Neural crest cell (in vitro differentiated cells): ENCODE results near the gene SNCA. TPM values are rescaled to one million over a fixed set of nuclear protein-coding genes. Genes with fewer than 3 reads are reported as not detected.

Experiments used
- DNase-seq: peaks from one replicate; pipeline ENCODE4 v3.0.0; 2021; ENCODE audit warnings: low read depth, mixed read lengths, low spot score
- H3K27ac Mint-ChIP-seq: one replicate; pipeline ENCODE4 v1.8.0; 2021; ENCODE audit warnings: mild to moderate bottlenecking, mixed read lengths; ENCODE audit not compliant: unreplicated experiment
- H3K27me3 Mint-ChIP-seq: 2 replicates; pipeline ENCODE4 v1.8.0; 2021; ENCODE audit warnings: low read depth, mild to moderate bottlenecking, mixed read lengths
- H3K36me3 Mint-ChIP-seq: 2 replicates; pipeline ENCODE4 v1.8.0; 2021; ENCODE audit warnings: low read depth, mild to moderate bottlenecking, mixed read lengths
- H3K4me1 Mint-ChIP-seq: 2 replicates; pipeline ENCODE4 v1.8.0; 2021; ENCODE audit warnings: mixed read lengths
- H3K4me3 Mint-ChIP-seq: one replicate; pipeline ENCODE4 v1.8.0; 2021; ENCODE audit warnings: mild to moderate bottlenecking, mixed read lengths
- H3K9me3 Mint-ChIP-seq: 2 replicates; pipeline ENCODE4 v1.8.0; 2021; ENCODE audit warnings: mixed read lengths
- CTCF ChIP-seq: fragments of 200-600 bp; sonication (generic); conservative IDR thresholded peaks from 2 replicates; pipeline ENCODE4 v1.5.0; 2021; ENCODE audit warnings: antibody characterized with exemption, mild to moderate bottlenecking
- total RNA-seq: library from RNA; stranded (reverse); gene quantifications from 2 replicates; pipeline ENCODE4 v1.2.1, GENCODE V29; 2021

SNCA gene
- total RNA-seq, 1 donor from 2014 or later = 29.6 TPM

GRCh38 chr4:89868999-89869589, 32.1 kb upstream of the SNCA start:
- Mint-ChIP-seq H3K36me3 (peaks cover 2% of the 10 kb centered on the region), H3K27me3 (no peaks in the 10 kb centered on the region), H3K27ac (no peak overlapping the region), H3K4me1 (no peaks in the 10 kb centered on the region), H3K4me3 (no peak overlapping the region), H3K9me3 (peaks cover 3% of the 10 kb centered on the region)
- no peak for DNase-seq
- peak; percentile 70 for TF ChIP-seq CTCF

GRCh38 chr4:89868276-89868675, 31.3 kb upstream of the SNCA start:
- Mint-ChIP-seq H3K4me3 (no peak overlapping the region), H3K9me3 (peaks cover 3% of the 10 kb centered on the region), H3K36me3 (peaks cover 2% of the 10 kb centered on the region), H3K27ac (no peak overlapping the region), H3K4me1 (no peaks in the 10 kb centered on the region), H3K27me3 (no peaks in the 10 kb centered on the region)
- no peak for TF ChIP-seq CTCF
- DNase-seq = no peak

- H3K27me3 Mint-ChIP-seq = no peaks in the 10 kb centered on the region
- no peak overlapping the region for H3K27ac Mint-ChIP-seq
- no peak for TF ChIP-seq CTCF
- H3K4me3 Mint-ChIP-seq = no peak overlapping the region
- peaks cover 5% of the 10 kb centered on the region for H3K9me3 Mint-ChIP-seq
- DNase-seq = no peak
- peaks cover 2% of the 10 kb centered on the region for H3K36me3 Mint-ChIP-seq
- peaks cover 3% of the 10 kb centered on the region for H3K4me1 Mint-ChIP-seq
Observed at GRCh38 chr4:89863533-89863932, 26.6 kb upstream of the SNCA start.

GRCh38 chr4:89860971-89861370, 24.0 kb upstream of the SNCA start:
- Mint-ChIP-seq H3K9me3 (peaks cover 4% of the 10 kb centered on the region), H3K36me3 (no peaks in the 10 kb centered on the region), H3K4me3 (no peak overlapping the region), H3K27me3 (no peaks in the 10 kb centered on the region), H3K27ac (no peak overlapping the region), H3K4me1 (peaks cover 3% of the 10 kb centered on the region)
- no peak for TF ChIP-seq CTCF
- DNase-seq = no peak

GRCh38 chr4:89855236-89855635, 18.3 kb upstream of the SNCA start:
- H3K9me3 Mint-ChIP-seq = peaks cover 12% of the 10 kb centered on the region
- H3K27ac Mint-ChIP-seq = no peak overlapping the region
- H3K36me3 Mint-ChIP-seq = peaks cover 8% of the 10 kb centered on the region
- H3K4me3 Mint-ChIP-seq = no peak overlapping the region
- no peak for DNase-seq
- no peaks in the 10 kb centered on the region for H3K27me3 Mint-ChIP-seq
- TF ChIP-seq CTCF = no peak
- H3K4me1 Mint-ChIP-seq = peaks cover 3% of the 10 kb centered on the region
